Kidney epithelial cell (primary cell): Measurements from ENCODE around the gene CA10. TPM values are rescaled to one million over a fixed set of nuclear protein-coding genes. Genes with fewer than 3 reads are reported as not detected.
A peak's percentile ranks its signal among the peaks of the same experiment; 100 is the strongest.

Experiments used
- DNase-seq: peaks from one replicate; pipeline ENCODE4 v3.0.0-alpha.2; 2010; ENCODE audit warnings: low read depth
- H3K27me3 ChIP-seq: 2 replicates; pipeline ENCODE4 v1.6.0; 2011; ENCODE audit warnings: low read length; ENCODE audit not compliant: control insufficient read depth, insufficient read depth
- H3K36me3 ChIP-seq: 2 replicates; pipeline ENCODE4 v1.5.1; 2011; ENCODE audit warnings: low read length; ENCODE audit not compliant: control insufficient read depth, insufficient read depth
- H3K4me3 ChIP-seq: 2 replicates; pipeline ENCODE4 v1.5.1; 2011; ENCODE audit warnings: low read depth, mild to moderate bottlenecking, control low read depth, low read length
- CTCF ChIP-seq: IDR thresholded peaks from 2 replicates; pipeline ENCODE4 v1.5.1; 2011; ENCODE audit warnings: mild to moderate bottlenecking, moderate library complexity, low read length, control low read depth, inconsistent platforms; ENCODE audit not compliant: insufficient read depth, poor library complexity, severe bottlenecking
- total RNA-seq: library from RNA; depleted of rRNA; stranded (reverse); fragments of >200 nt; gene quantifications from 2 replicates; pipeline ENCODE4 v1.2.3, GENCODE V29; 2015

CA10 gene
- total RNA-seq, 1 donor from 2014 or later: 0.13 TPM

GRCh38 chr17:51590071-51590656 lies 568.4 kb downstream of the CA10 start:
- no peak for TF ChIP-seq CTCF
- no peaks in the 10 kb centered on the region for H3K36me3 ChIP-seq
- no peaks in the 10 kb centered on the region for H3K27me3 ChIP-seq
- no peak overlapping the region for H3K4me3 ChIP-seq
- no peak for DNase-seq

- H3K4me3 ChIP-seq: no peak overlapping the region
- H3K27me3 ChIP-seq: no peaks in the 10 kb centered on the region
- DNase-seq: no peak
- TF ChIP-seq CTCF: no peak
- no peaks in the 10 kb centered on the region for H3K36me3 ChIP-seq
These were observed 570.5 kb downstream of the CA10 start for GRCh38 chr17:51588063-51588462.

- no peaks in the 10 kb centered on the region for H3K27me3 ChIP-seq
- H3K36me3 ChIP-seq: no peaks in the 10 kb centered on the region
- H3K4me3 ChIP-seq: no peak overlapping the region
- no peak for TF ChIP-seq CTCF
- DNase-seq: no peak
These were observed 571.0 kb downstream of the CA10 start for GRCh38 chr17:51587516-51587915.

GRCh38 chr17:51585514-51586104 lies 572.9 kb downstream of the CA10 start:
- TF ChIP-seq CTCF: peak; percentile 32
- Histone ChIP-seq H3K4me3 (no peak overlapping the region), H3K27me3 (no peaks in the 10 kb centered on the region), H3K36me3 (no peaks in the 10 kb centered on the region)
- DNase-seq: no peak

GRCh38 chr17:51580869-51581268 lies 577.6 kb downstream of the CA10 start:
- Histone ChIP-seq H3K27me3 (no peaks in the 10 kb centered on the region), H3K36me3 (no peaks in the 10 kb centered on the region), H3K4me3 (no peak overlapping the region)
- no peak for TF ChIP-seq CTCF
- DNase-seq: no peak
